SH-SY5Y (cell line): ENCODE measurements around the gene UBIAD1.

Experiments
- GATA2 ChIP-seq: IDR thresholded peaks from 2 replicates; pipeline ENCODE4 v1.6.1; 2011; ENCODE audit warnings: mild to moderate bottlenecking, low read depth, low read length
- GATA3 ChIP-seq: IDR thresholded peaks from 2 replicates; pipeline ENCODE4 v1.6.1; 2011; ENCODE audit warnings: low read depth, mild to moderate bottlenecking, low read length, moderate library complexity

DNA sequence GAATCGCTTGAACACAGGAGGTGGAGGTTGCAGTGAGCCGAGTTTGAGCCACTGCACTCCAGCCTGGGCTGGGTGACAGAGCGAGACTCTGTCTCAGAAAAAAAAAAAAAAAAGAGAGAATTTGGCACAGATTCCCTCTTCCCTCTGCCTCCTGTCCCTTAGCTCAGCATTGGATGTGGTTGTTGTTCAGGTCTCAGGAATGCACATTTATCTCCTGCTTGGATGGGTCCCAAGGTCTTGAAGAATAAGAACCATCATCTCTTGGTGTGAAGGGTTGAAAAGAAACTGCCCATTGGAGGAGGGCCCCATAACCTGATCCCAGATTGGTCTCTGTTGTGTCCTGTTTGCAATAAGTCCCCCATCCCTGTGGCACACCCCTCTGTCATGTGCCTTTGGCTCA lies 34.9 kb downstream of the UBIAD1 start:
- TF ChIP-seq GATA3 = no peak
- no peak for TF ChIP-seq GATA2
